Uterus (tissue), 4 donors: ENCODE results near the gene ORMDL2. TPM values are rescaled to one million over a fixed set of nuclear protein-coding genes. Genes with fewer than 3 reads are reported as not detected.
A peak's percentile ranks its signal among the peaks of the same experiment; 100 is the strongest.
"Not testable (repeated sequence)": the region's sequence is repeated elsewhere in the genome, so short reads cannot be mapped to it uniquely, and the experiment has no call there.

Experiments
- DNase-seq, 2 donors: peaks; one replicate each; pipeline ENCODE4 v3.0.0-alpha.2; 2019 to 2020
- H3K27ac ChIP-seq, 2 donors: fragments of 200-600 bp; sonication (generic); 1 replicate in 1 of 2; 2 replicates in 1 of 2; pipeline ENCODE4 v1.5.1; 2016 to 2018
- H3K27me3 ChIP-seq, 2 donors: fragments of 200-600 bp; sonication (generic); one replicate each; pipeline ENCODE4 v1.5.1; 2018 to 2019; ENCODE audit warnings: control low read depth in 1 of 2
- H3K36me3 ChIP-seq, 2 donors: fragments of 200-600 bp; sonication (generic); one replicate each; pipeline ENCODE4 v1.5.1; 2019; ENCODE audit warnings: control low read depth in 1 of 2
- H3K4me1 ChIP-seq, 2 donors: fragments of 200-600 bp; sonication (generic); one replicate each; pipeline ENCODE4 v1.5.1; 2018 to 2019; ENCODE audit warnings: control low read depth in 1 of 2
- H3K4me3 ChIP-seq, 2 donors: fragments of 200-600 bp; sonication (generic); 1 replicate in 1 of 2; 2 replicates in 1 of 2; pipeline ENCODE4 v1.5.1; 2018 to 2019; ENCODE audit warnings: mild to moderate bottlenecking in 1 of 2
- H3K9me3 ChIP-seq, 2 donors: fragments of 200-600 bp; sonication (generic); one replicate each; pipeline ENCODE4 v1.5.1; 2019; ENCODE audit warnings: control low read depth in 1 of 2
- POLR2A ChIP-seq, 2 donors: fragments of 450-650 bp; IDR thresholded peaks; one replicate each; pipeline ENCODE4 v1.6.1; 2016; ENCODE audit warnings: antibody characterized with exemption in 2 of 2, mild to moderate bottlenecking in 1 of 2, moderate library complexity in 1 of 2
- intact Hi-C: fragments of 100-400 bp; cut with DNase I; formaldehyde crosslinking; loops from one replicate; pipeline ENCODE4 v1.15.1; 2023; ENCODE audit warnings: low total_unique reads
- total RNA-seq, 4 donors: library from RNA; depleted of rRNA in 3 of 4; stranded (reverse); fragments of >200 nt in 3 of 4; gene quantifications; one replicate each; pipeline versions ENCODE4 v1.1.0 to v1.2.4, GENCODE V29; 2014 to 2023
- TF ChIP-seq, protein P1 (sequence below), 4 experiments: fragments of 200-600 bp in 2 of 4; fragments of 450-650 bp in 2 of 4; sonication (generic) in 2 of 4; IDR thresholded peaks; one replicate each; pipeline ENCODE4 v1.5.1; 2016 to 2019; ENCODE audit warnings: antibody characterized with exemption in 4 of 4, mild to moderate bottlenecking in 2 of 4, moderate library complexity in 1 of 4
- donor health status: DM: yes; HTN: yes; CAD: no.

The ORMDL2 gene
- total RNA-seq, 4 donors from 2014 or later, result 1.3 to 38.6 (median 7.5) TPM

DNA sequence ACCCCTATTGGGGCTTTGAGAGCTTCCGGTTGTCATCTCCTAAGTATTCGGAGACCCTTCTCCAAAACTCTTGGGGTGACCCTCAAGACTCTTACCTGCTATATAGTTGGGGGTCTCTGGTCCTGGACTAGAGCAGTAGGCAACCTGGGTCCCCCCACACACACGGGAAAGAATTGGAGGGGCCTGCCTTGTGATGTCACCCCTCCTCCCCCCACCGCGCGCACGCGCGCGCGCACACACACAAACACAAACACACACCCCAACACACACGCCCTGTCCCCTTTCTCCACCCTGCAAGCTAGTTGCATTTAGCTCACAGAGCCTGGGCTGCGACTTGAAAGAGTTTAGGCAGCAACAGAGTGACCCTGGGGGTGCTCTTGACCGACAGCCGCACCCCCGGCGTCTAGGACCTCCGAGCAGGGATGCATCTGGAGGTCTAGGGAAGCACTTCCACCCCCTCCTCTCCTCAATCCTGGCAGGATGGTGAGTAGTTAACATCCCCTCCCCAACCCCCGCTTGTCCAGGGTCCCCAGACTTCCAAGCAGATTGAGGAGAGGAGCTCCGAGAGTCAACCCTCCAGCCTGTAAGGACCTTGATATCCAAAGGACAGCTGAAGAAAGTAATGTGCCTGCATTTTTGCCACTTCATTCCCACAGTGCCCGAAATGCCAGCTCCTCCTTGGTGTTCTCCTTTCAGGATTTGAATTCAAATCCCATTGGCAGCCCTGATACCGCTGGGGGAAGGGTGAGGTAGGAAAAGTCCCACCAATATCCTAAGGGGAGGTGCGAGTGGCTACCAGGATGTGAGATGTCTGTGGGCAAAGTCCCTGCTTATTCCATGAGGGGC lies 13.0 kb downstream of the ORMDL2 start:
- Histone ChIP-seq H3K4me3 (peak overlapping the region; percentile 66 to 98), H3K36me3 (no peaks in the 10 kb centered on the region), H3K9me3 (no peaks in the 10 kb centered on the region), H3K4me1 (peaks cover 0 to 12% of the 10 kb centered on the region in 2 donors), H3K27me3 (no peaks in the 10 kb centered on the region), H3K27ac (peak overlapping the region; percentile 94 to 95)
- intact Hi-C loops, result no loop called here
- peak; percentile 85 to 86 for DNase-seq
- peak; percentile 60 to 85 for TF ChIP-seq POLR2A (IDR thresholded peaks at IDR 0.05)
- TF ChIP-seq, protein P1, sequence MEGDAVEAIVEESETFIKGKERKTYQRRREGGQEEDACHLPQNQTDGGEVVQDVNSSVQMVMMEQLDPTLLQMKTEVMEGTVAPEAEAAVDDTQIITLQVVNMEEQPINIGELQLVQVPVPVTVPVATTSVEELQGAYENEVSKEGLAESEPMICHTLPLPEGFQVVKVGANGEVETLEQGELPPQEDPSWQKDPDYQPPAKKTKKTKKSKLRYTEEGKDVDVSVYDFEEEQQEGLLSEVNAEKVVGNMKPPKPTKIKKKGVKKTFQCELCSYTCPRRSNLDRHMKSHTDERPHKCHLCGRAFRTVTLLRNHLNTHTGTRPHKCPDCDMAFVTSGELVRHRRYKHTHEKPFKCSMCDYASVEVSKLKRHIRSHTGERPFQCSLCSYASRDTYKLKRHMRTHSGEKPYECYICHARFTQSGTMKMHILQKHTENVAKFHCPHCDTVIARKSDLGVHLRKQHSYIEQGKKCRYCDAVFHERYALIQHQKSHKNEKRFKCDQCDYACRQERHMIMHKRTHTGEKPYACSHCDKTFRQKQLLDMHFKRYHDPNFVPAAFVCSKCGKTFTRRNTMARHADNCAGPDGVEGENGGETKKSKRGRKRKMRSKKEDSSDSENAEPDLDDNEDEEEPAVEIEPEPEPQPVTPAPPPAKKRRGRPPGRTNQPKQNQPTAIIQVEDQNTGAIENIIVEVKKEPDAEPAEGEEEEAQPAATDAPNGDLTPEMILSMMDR (IDR thresholded peaks at IDR 0.05), result no peak

DNA sequence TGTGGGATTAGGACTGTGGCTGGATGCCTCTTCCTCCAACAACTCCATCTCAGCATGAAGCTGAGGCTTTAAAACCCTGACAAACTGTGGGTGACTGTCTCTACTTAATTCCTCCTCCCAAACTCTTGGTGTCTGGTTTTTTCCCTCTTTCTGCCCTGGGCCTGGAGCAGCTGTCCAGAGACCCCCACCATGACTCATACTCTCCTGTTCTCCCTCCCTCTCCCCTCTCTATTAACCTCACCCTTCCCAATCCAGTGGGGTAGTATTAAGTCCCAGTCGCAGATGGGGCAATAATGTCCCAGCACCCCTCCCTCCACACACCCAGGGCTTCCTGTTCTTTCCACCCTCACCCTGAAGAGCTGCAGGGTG lies 13.6 kb downstream of the ORMDL2 start:
- intact Hi-C loops, result no loop called here

DNA sequence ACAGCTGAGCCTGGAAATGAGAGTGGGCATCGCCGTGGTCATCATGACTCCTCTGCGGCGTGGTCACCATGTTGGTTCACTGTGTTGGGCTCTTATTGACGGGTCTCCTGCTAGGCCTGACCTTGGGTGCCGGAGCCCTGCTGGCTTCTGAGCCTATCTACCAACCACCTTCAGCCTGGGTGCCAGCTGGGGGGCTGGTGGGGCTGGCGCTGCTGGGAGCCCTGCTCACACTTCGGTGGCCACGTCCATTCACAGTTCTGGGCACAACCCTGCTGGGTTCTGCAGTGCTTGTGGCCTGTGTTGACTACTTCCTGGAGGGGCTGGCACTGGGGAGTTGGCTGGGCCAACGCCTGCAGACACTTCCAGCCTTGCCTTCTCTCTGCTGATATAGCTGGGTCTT lies 15.2 kb downstream of the ORMDL2 start:
- intact Hi-C loops, result no loop called here
- no peak for TF ChIP-seq POLR2A (IDR thresholded peaks at IDR 0.05)
- TF ChIP-seq, protein P1 (IDR thresholded peaks at IDR 0.05), result no peak
- Histone ChIP-seq H3K27ac (no peak overlapping the region), H3K27me3 (no peaks in the 10 kb centered on the region), H3K9me3 (no peaks in the 10 kb centered on the region), H3K36me3 (no peaks in the 10 kb centered on the region), H3K4me3 (no peak overlapping the region), H3K4me1 (peaks cover 0 to 10% of the 10 kb centered on the region in 2 donors)
- no peak for DNase-seq

More for the DNA sequence above, 13.6 kb downstream of the ORMDL2 start:
- Histone ChIP-seq H3K4me3 (peak overlapping the region; percentile 66 to 98), H3K27me3 (no peaks in the 10 kb centered on the region), H3K4me1 (peaks cover 0 to 12% of the 10 kb centered on the region in 2 donors), H3K27ac (peak overlapping the region; percentile 94 to 95), H3K36me3 (no peaks in the 10 kb centered on the region), H3K9me3 (no peaks in the 10 kb centered on the region)
- DNase-seq, result no peak
- no peak for TF ChIP-seq POLR2A (IDR thresholded peaks at IDR 0.05)
- TF ChIP-seq, protein P1 (IDR thresholded peaks at IDR 0.05), result no peak

DNA sequence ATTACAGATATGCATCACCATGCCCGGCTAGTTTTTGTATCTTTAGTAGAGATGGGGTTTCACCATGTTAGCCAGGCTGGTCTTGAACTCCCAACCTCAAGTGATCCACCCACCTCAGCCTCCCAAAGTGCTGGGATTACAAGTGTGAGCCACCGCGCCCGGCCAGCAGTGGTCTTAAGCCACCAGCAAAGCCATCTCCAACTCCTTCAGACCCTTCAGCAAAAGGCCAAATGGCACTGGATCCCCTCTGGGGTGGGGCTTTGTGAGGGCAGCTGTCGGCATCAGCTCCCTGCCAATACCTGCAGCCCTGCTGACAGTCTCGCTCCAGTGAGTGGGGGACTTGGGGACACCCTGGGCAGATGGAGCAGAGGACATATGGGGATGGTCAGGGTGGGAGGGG lies 16.6 kb downstream of the ORMDL2 start:
- intact Hi-C loops, DNase-seq, H3K27ac ChIP-seq, H3K4me1 ChIP-seq, H3K27me3 ChIP-seq, H3K36me3 ChIP-seq, H3K9me3 ChIP-seq, H3K4me3 ChIP-seq: not testable (repeated sequence)

DNA sequence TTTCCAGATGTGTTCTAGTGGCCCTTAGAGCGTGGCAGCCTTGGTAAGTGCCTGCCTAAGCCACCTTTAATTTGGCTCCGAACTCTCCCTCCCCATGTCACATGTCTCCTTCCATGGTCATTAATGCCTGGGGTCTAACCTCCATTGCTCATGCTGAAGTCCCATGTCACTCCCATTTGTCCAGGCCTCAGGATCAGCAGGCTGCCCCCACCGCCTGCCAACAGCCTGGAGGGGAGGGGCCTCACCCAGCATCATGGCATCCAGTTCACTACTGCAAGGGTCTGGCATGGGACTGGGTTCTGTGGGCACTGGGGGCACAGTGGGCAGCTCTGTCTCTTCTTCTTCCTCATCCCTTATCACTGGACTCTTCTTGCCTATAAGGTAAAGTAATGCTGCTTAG lies 20.5 kb downstream of the ORMDL2 start:
- Histone ChIP-seq H3K27me3 (no peaks in the 10 kb centered on the region), H3K9me3 (no peaks in the 10 kb centered on the region), H3K4me3 (no peak overlapping the region), H3K27ac (no peak overlapping the region), H3K4me1 (no peaks in the 10 kb centered on the region), H3K36me3 (no peaks in the 10 kb centered on the region)
- intact Hi-C loops, result no loop called here
- DNase-seq, result no peak
- no peak for TF ChIP-seq POLR2A (IDR thresholded peaks at IDR 0.05)
- TF ChIP-seq, protein P1 (IDR thresholded peaks at IDR 0.05), result no peak
